Activated naive CD4-positive, alpha-beta T cell treated with anti-CD3 and anti-CD28 coated beads, Interleukin-2, amount 50 U/mL, for 72 hours (primary cell): ENCODE results near the gene FAXDC2. TPM values are rescaled to one million over a fixed set of nuclear protein-coding genes. Genes with fewer than 3 reads are reported as not detected.
A peak's percentile ranks its signal among the peaks of the same experiment; 100 is the strongest.

Source experiments
- ATAC-seq, 2 donors: fragments of 150-1000 bp; cut with Tn5 transposase; 2 replicates each; pipeline ENCODE4 v1.10.0; 2021; ENCODE audit warnings: mild to moderate bottlenecking in 2 of 2, moderate library complexity in 2 of 2
- DNase-seq, 2 donors: peaks; one replicate each; pipeline ENCODE4 v3.0.0; 2021 to 2022; ENCODE audit warnings: low spot score in 2 of 2
- H3K27ac Mint-ChIP-seq, 2 donors: one replicate each; pipeline ENCODE4 v1.8.0; 2022; ENCODE audit warnings: mild to moderate bottlenecking in 2 of 2, mixed read lengths in 2 of 2
- H3K36me3 Mint-ChIP-seq, 2 donors: one replicate each; pipeline ENCODE4 v1.8.0; 2022; ENCODE audit warnings: mixed read lengths in 2 of 2
- H3K9me3 Mint-ChIP-seq, 2 donors: one replicate each; pipeline ENCODE4 v1.8.0; 2022; ENCODE audit warnings: mixed read lengths in 2 of 2
- total RNA-seq, 2 donors: library from RNA; stranded (reverse); gene quantifications; one replicate each; pipeline ENCODE4 v1.2.3, GENCODE V29; 2022

FAXDC2 gene, protein sequence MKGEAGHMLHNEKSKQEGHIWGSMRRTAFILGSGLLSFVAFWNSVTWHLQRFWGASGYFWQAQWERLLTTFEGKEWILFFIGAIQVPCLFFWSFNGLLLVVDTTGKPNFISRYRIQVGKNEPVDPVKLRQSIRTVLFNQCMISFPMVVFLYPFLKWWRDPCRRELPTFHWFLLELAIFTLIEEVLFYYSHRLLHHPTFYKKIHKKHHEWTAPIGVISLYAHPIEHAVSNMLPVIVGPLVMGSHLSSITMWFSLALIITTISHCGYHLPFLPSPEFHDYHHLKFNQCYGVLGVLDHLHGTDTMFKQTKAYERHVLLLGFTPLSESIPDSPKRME
- under 1 TPM in 1 of 2 donors, not detected in 1; 0.57 TPM for total RNA-seq

DNA sequence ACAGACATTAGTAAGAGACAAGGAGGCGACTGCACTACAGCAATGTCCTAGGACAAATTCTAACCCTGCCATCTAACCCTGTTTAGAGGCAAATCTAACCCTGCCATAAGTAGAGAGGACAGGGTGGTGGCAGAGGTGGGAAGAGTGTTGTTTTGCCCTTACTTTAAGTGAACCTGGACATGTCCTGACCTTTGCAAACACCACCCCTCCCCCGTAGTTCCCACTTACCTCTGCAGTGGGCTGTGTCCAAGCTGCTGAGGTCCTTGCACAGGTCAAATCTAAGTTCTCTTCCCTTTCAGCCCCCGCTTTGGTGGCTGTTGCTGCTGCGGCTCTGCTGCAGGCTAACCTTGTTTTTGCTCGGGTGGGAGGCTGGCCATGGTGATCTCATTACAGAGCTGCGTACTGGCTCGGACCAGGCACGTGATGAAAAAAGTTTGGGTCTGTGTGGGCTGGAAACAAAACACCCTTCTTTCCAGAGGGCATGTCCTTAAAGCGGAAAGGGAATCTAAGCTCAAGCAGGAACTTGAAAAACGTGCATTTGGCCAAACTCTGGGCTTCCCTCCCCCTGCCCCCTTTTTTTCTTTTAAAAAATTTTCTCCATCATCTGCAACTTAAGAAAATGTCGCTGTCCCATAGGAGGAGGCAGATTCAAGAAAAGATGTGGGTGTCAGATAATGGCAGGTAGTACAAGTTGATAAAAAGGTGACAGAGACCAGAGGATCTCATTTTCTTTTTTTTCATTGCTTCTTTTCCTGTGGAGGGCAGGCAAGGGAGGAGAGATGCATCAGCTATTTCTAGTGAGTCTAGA lies at the start of gene FAXDC2:
TSS of gene FAXDC2 (minus strand) at position 349 of the 808 bp plus-strand sequence. CDS start 12,425 bp downstream, outside the sequence.
- Mint-ChIP-seq H3K9me3 (no peaks in the 10 kb centered on the region), H3K27ac (no peak within 1 kb of the TSS), H3K36me3 (no peaks in the 10 kb centered on the region)
- DNase-seq = no peak
- no peak for ATAC-seq

DNA sequence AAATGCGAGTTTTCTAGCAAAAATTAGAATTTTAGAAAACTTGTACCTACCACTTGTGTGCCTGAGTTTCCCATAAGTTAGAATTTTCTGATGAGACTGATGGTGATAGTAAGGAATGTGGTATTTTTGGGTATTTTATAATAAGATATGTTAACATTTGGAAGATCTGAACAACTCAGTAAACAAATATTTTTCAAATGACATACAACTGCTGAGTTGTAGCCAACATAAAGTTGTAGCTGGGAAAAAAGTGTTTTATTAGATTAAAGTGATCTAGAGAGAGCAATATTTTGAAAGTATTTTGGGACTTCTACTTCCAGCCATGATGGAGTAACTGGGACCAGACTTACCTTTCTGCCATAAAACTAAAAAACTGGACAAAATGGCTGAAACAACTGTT lies 49.7 kb upstream of the FAXDC2 start:
- Mint-ChIP-seq H3K9me3 (no peaks in the 10 kb centered on the region), H3K36me3 (peaks cover 17% of the 10 kb centered on the region in 2 donors), H3K27ac (no peak overlapping the region)
- DNase-seq = no peak
- ATAC-seq = no peak

DNA sequence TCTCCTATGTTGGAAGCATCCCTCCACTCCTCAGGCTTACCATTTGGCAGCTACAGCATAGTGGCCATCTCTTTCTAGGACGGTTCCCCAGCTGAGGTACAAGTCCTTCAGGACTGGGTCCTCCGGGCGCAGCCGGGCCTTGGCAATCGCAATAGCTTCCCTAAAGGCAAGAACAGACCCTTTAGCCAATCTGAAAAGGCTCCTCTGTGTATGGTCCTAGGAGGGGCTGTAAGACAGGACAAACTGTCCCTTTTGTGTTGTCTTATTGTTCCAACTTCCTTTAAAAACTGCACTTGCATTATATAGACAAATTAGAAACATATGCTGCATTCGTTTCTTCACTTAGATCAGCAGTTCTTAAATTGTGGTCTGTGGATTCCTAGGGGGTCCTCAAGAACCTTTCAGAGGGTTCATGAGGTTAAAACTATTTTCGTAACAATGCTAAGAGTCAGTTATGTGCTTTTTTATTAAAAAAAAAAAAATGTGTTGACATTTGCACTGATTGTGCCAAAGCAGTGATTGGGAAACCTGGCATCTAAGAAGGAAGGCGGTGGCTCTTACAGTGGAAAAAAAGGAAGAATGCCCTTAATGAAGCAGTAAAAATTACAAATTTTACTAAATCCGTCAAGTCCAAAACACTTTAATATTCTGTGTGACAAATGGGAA lies 48.9 kb upstream of the FAXDC2 start:
- no peak overlapping the region for H3K27ac Mint-ChIP-seq
- no peaks in the 10 kb centered on the region for H3K9me3 Mint-ChIP-seq
- peaks cover 12 to 17% of the 10 kb centered on the region in 2 donors for H3K36me3 Mint-ChIP-seq
- no peak for DNase-seq
- no peak for ATAC-seq

DNA sequence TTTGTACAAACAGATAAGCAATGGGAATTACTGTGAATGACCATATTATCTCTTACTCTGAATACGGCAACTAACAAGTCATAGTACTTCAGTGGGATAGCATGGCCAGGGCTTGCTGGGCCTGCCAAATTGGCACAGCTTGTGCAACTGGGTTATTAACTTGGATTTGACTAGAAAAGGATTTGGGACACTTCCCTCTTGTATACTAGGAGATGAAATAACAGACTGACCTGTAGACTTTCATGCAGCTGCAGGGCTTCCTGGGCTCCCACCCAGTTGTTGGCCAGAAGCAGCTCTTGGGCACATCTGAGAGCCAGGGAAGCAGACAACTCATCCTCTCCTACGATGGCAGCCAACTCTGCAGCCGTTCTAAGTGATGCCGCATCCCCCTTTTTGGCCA lies 47.8 kb upstream of the FAXDC2 start:
- no peak for ATAC-seq

DNA sequence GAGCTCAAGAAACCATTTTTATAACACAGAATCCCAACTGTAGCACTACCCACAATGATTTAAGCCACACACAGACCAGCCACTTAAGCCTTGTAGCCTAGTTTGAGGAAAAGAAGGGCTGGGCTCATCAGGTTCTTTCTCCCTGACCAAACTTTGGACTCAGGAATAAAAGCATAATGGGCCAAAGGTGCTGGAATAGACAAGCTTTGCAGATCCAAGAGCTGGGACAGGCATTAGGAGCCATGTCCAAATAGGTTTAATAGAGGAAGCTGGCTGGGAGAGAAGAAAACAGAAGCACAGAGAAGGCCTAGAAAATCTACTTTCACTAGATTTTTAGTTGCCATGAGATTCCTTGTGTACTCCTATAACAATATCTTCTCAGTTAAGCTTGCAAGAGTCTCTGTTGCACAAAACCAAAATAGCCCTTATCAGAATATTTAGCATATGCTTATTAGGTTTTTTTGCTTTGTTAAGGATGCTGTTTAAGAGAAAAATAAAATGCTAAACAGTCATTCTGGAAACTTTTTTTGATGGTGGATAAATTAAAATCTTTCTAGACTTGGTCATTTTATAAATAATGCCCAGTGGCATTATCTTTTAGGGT lies 46.3 kb upstream of the FAXDC2 start:
- DNase-seq (no peak), ATAC-seq (no peak)
- H3K9me3 Mint-ChIP-seq = no peaks in the 10 kb centered on the region
- H3K27ac Mint-ChIP-seq = peak overlapping the region in 1 of 2 donors; percentile 9
- H3K36me3 Mint-ChIP-seq = peaks cover 13 to 21% of the 10 kb centered on the region in 2 donors

More for the DNA sequence above, 47.8 kb upstream of the FAXDC2 start:
- Mint-ChIP-seq H3K27ac (peak overlapping the region in 1 of 2 donors; percentile 60), H3K36me3 (peaks cover 7 to 24% of the 10 kb centered on the region in 2 donors), H3K9me3 (no peaks in the 10 kb centered on the region)
- no peak for DNase-seq

DNA sequence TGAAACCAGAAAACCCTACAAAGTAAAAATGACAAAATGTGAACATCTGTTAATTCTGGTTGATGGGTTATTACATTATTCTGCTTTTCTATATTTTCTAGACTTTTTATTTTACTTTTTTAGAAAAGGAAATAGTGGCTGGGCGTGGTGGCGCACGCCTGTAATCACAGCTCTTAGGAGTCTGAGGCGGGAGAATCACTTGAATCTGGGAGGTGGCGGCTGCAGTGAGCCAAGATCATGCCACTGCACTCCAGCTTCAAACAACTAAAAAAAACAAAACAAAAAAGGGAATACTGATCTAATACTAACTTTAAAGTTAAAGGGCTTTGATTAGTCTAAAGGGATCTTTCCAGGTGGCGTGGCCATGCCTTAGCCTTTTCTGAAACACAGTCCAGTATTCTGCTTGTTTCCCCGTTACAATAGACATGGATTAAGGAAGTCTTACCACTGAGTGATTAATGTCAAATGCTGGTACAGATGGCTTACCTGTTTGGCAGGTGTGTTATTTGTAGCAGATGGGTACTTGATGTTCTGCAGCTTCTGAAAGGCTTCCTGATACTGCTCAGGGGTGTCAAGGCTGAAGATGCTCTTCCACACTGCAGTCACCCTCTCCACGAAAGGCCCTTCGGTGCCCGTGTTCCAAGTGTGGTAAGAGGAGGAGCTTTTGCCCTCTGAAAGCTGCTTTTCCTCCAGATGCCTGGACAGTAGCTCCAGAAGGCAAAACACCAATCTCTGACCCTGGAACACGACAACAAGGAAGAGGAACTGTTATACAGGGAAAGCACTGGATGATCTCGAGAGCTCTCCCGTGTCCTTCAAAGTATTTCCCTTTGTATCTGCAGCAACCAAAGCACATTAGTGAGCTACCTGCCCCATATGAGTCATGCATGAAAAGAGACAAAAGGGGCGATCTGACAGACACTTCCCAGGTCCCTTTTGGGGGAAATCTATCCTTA lies 45.5 kb upstream of the FAXDC2 start:
- DNase-seq (no peak), ATAC-seq (no peak)
- Mint-ChIP-seq H3K27ac (peak overlapping the region in 1 of 2 donors; percentile 62), H3K36me3 (peaks cover 19 to 29% of the 10 kb centered on the region in 2 donors), H3K9me3 (no peaks in the 10 kb centered on the region)

DNA sequence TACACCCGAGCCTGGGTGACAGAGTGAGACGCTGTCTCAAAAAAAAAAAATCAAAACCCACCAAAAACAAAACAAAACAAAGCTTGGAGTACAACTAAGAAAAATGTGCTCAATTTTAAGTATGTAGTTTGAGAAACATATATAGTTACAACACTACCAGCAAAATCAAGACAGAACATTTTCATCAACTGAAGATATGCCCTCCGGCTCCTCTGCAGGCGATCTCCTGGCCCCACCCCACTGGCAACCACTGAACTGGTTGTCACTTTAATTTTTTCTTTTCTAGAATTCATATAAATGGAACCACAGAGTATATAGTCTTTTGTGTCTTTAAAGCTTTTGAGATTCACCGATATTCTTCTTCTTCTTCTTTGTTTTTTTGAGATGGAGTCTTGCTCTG lies 43.0 kb upstream of the FAXDC2 start:
- Mint-ChIP-seq H3K36me3 (peaks cover 30 to 38% of the 10 kb centered on the region in 2 donors), H3K9me3 (no peaks in the 10 kb centered on the region), H3K27ac (no peak overlapping the region)
- no peak for ATAC-seq
- DNase-seq = no peak

DNA sequence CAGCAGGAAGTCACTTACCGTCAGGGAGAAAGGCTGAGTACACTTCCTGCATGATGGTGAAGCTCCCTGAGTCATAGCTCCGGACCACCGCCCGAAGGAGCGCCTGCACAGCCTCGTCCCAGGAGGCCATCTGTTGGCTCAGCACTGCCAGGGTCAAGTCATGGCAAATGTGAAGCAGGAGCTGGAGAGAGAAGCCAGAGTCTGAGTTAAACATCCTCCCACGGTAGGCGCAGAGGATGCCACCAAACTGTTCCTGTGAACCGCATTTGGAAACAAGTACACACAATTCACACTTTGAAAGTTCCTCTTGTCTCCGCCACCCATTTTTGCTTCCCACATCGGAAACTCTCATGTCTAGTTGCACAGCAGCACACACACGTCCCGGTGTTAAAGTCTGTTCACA lies 42.0 kb upstream of the FAXDC2 start:
- ATAC-seq (no peak), DNase-seq (no peak)
- Mint-ChIP-seq H3K27ac (no peak overlapping the region), H3K9me3 (no peaks in the 10 kb centered on the region), H3K36me3 (peaks cover 38 to 48% of the 10 kb centered on the region in 2 donors)

DNA sequence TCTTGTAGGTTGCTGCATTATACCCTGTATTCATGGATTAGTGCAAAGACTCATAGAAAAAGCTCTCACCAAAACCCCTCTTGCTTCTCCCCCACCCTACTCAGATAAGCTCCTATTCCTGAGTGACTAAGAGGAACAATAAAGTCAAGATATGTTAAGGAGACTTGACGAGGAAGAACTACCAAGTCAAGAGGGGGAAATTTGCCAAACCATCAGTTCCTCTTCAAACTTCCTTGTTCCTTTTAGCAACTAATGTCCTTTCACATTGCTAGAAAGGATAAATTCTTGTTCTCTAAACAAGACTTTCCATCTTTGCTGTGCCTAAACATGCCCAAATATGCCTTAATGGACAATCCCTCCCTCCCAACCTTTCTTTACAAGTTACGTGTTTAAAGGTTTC lies 35.0 kb upstream of the FAXDC2 start:
- Mint-ChIP-seq H3K36me3 (peaks cover 85 to 92% of the 10 kb centered on the region in 2 donors), H3K27ac (no peak overlapping the region), H3K9me3 (peaks cover 20 to 44% of the 10 kb centered on the region in 2 donors)
- ATAC-seq (no peak), DNase-seq (no peak)

DNA sequence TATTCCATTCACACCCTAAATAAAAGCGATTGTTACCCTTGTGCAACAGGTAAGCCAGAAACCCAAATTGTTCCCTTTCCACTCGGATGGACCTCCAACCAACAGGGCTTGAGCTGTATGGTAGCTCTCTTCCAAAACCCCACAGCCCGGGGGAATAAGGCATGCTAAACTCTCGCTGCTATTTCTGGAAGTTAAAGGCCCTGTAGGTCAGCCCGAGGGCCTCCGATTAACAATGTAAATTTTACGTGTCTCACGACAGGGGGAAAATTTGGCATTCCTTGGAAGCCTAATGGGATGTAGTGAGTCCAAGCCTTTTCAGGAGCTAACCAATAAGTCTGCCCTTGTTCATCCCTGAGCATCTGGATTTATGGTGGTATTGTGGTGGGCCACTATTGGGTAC lies 34.0 kb upstream of the FAXDC2 start:
- Mint-ChIP-seq H3K36me3 (peaks cover 86 to 95% of the 10 kb centered on the region in 2 donors), H3K9me3 (peaks cover 28 to 51% of the 10 kb centered on the region in 2 donors), H3K27ac (no peak overlapping the region)
- ATAC-seq (no peak), DNase-seq (no peak)

DNA sequence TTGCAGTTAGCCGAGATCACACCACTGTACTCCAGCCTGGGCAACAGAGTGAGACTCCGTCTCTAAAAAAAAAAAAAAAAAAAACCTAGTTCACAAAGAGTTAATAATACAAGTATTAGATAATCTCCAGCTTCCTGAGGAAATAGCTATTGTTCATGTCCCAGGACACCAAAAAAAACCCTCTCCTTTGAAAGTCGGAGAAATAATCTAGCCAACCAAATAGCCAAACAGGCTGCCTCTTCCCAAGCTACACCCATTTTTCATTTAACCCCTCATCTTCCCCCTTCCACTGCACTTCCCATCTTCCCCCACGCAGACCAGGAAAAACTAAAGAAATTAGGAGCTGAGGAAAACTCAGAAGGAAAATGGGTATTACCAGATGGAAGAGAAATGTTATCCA lies 31.6 kb upstream of the FAXDC2 start:
- Mint-ChIP-seq H3K36me3 (peaks cover 78 to 93% of the 10 kb centered on the region in 2 donors), H3K9me3 (peaks cover 34 to 55% of the 10 kb centered on the region in 2 donors)

DNA sequence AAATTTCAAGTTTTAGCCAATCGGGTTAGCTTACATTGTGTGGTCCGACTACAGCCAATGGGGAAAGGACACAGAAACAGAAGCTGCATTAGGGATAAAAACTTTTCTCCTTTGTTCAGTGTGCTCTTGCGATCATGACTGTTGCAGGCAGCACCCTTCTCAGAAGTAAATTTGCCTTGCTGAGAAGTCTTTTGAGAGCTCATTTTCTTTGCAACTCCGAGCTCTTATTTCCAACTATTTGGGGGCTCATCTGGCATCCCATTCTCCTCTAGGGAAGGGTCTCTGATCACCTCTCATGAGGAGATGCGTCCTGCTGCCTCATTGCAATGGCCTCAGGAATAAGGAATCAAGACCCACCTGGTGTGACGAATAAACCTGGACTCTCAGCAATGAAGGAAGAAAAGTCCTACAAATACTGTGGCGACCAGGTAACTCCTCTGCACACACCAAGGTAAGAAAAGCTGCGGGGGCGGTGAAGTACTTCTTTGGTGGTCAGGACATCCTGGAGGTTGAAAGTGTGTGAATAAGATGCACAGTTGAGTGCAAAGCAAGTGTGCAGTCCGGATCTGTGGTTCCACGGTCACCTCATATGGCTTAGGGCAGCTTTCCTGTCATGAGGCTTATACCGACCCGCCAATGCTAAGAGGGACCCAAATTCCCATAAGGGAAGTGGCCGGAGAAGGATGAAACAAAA lies 28.4 kb upstream of the FAXDC2 start:
- ATAC-seq = no peak
- H3K9me3 Mint-ChIP-seq = peaks cover 20 to 36% of the 10 kb centered on the region in 2 donors
- H3K36me3 Mint-ChIP-seq = peaks cover 73 to 88% of the 10 kb centered on the region in 2 donors
- no peak for DNase-seq
- peak overlapping the region in 1 of 2 donors; percentile 41 for H3K27ac Mint-ChIP-seq

More for the DNA sequence above, 31.6 kb upstream of the FAXDC2 start:
- ATAC-seq (no peak), DNase-seq (no peak)
- peak overlapping the region in 1 of 2 donors; percentile 33 for H3K27ac Mint-ChIP-seq

DNA sequence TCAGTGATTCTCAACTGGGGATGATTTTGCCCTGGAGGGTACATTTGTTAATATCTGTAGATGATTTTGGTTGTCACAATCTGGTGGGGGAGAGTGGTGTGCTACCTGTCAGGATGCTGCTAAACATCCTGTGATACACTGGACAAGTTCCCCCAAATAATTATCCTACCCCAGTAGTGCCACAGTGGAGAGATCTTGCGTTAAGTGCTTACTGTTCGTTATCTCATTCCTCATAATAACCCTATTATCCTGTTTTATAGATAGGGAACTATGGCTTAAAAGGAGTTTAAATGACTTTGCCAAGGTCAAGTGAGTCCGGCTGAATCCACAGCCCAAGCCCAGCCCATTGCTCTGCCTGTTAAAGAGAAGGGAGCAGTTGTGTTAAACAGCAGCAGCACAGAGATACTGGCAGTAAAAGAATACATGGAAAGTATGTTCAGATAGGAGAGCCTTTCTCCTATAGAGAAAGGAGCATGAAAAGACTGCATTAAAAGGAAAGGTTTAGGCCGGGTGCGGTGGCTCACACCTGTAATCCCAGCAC lies 23.5 kb upstream of the FAXDC2 start:
- Mint-ChIP-seq H3K27ac (no peak overlapping the region), H3K36me3 (peaks cover 51 to 64% of the 10 kb centered on the region in 2 donors), H3K9me3 (peaks cover 3% of the 10 kb centered on the region in 2 donors)
- ATAC-seq (no peak), DNase-seq (no peak)

DNA sequence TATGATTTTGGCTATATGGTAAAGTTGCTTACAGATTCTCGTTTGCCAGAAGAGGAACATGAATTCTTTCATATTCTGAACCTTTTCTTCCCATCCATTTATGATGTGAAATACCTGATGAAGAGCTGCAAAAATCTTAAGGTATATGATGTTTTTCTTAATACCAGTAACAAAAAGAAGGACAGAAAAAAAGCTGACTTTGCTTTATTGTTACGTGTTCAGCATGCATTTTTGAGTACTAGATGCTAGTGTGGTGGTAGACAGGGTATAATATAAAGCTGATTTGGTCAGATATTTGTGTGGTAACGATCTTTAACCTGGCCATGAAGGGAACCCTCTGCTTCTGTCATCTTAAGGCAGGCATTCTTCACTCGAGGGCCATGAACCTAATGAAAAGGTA lies 21.3 kb upstream of the FAXDC2 start:
- Mint-ChIP-seq H3K27ac (no peak overlapping the region), H3K36me3 (peaks cover 39 to 50% of the 10 kb centered on the region in 2 donors), H3K9me3 (no peaks in the 10 kb centered on the region)
- DNase-seq = no peak
- ATAC-seq = no peak

DNA sequence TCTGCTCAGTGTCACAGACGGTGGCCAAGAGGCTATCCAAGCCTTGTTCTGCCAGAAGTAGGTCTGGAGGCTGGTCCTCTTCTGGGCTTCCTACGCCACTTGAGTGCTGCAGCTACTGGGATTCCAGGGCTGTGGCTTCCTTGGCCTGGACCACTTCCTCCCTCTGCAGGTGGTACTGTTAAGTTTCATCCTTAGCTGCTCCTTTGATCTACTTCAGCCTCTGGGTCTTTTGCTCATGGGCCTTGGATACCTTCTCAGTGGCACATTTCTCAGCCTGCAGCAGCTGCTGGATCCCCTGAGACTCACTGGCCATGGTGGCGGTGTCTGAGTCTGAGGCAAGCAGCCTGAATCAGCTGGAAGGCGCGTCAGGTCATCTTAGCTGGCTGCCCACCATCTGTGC lies 18.3 kb upstream of the FAXDC2 start:
- Mint-ChIP-seq H3K27ac (peak overlapping the region in 1 of 2 donors; percentile 61), H3K9me3 (no peaks in the 10 kb centered on the region), H3K36me3 (peaks cover 18 to 51% of the 10 kb centered on the region in 2 donors)
- ATAC-seq (no peak), DNase-seq (no peak)
